RWPE1 (cell line): ENCODE data around the gene IGF2.
"Not testable (repeated sequence)": the region's sequence is repeated elsewhere in the genome, so short reads cannot be mapped to it uniquely, and the experiment has no call there.

Source experiments
- CTCF ChIA-PET: fragments of 350-600 bp; sonication (Branson Sonifier 250); formaldehyde crosslinking; extraction: SDS; loops from one replicate; lab custom pipeline; 2021; lab: Yijun Ruan, JAX
- POLR2A ChIA-PET: fragments of 400-600 bp; formaldehyde crosslinking; extraction: SDS; loops from one replicate; lab custom pipeline; 2020; ENCODE audit warnings: antibody characterized with exemption; ENCODE audit not compliant: low non-redundant PET; lab: Yijun Ruan, JAX
- DNase-seq: peaks from one replicate; pipeline ENCODE4 v3.0.0; 2012; ENCODE audit warnings: low spot score
- H3K27ac ChIP-seq: fragments of 450-650 bp; 2 replicates; pipeline ENCODE4 v1.5.1; 2017
- CTCF ChIP-seq: fragments of 450-650 bp; conservative IDR thresholded peaks from 2 replicates; pipeline ENCODE4 v1.5.1; 2017; ENCODE audit warnings: low read depth, mild to moderate bottlenecking

IGF2 gene

GRCh38 chr11:2126520-2127085, 12.6 kb downstream of the IGF2 start:
- ChIA-PET CTCF (no interaction called here), POLR2A (no interaction called here)
- no peak for DNase-seq

GRCh38 chr11:2124736-2125484, 14.3 kb downstream of the IGF2 start:
- POLR2A ChIA-PET, H3K27ac ChIP-seq, DNase-seq, CTCF ChIA-PET: not testable (repeated sequence)

More at GRCh38 chr11:2126520-2127085, 12.6 kb downstream of the IGF2 start:
- no peak for TF ChIP-seq CTCF
- no peak overlapping the region for H3K27ac ChIP-seq

GRCh38 chr11:2123628-2123960, 15.6 kb downstream of the IGF2 start:
- ChIA-PET CTCF (interaction anchor here (0.6 kb wide), 1 partner anchor 24 kb away, joined by 3 read pairs; no protein-coding TSS in a partner anchor), POLR2A (no interaction called here)
- no peak for DNase-seq
- no peak for TF ChIP-seq CTCF
- H3K27ac ChIP-seq = no peak overlapping the region

- no peak overlapping the region for H3K27ac ChIP-seq
- no peak for TF ChIP-seq CTCF
- POLR2A ChIA-PET = no interaction called here
- DNase-seq = no peak
- CTCF ChIA-PET = no interaction called here
Observed at GRCh38 chr11:2122907-2123627, 16.1 kb downstream of the IGF2 start.

- H3K27ac ChIP-seq = no peak overlapping the region
- DNase-seq = no peak
- CTCF ChIA-PET = interaction anchor here (0.6 kb wide), 1 partner anchor 86 kb away, joined by 3 read pairs; no protein-coding TSS in a partner anchor
Observed at GRCh38 chr11:2122222-2122906, 16.8 kb downstream of the IGF2 start.

More at GRCh38 chr11:2122222-2122906, 16.8 kb downstream of the IGF2 start:
- POLR2A ChIA-PET = no interaction called here
- no peak for TF ChIP-seq CTCF
